Activated T-cell treated with anti-CD3 and anti-CD28 coated beads, Interleukin-2, amount 50 U/mL, for 24 hours (primary cell): ENCODE measurements around the gene LRRC71.
A peak's percentile ranks its signal among the peaks of the same experiment; 100 is the strongest.
"Not testable (repeated sequence)": the region's sequence is repeated elsewhere in the genome, so short reads cannot be mapped to it uniquely, and the experiment has no call there.

Experiments used
- DNase-seq: peaks from one replicate; pipeline ENCODE4 v3.0.0-alpha.2; 2020
- H3K27ac Mint-ChIP-seq: 2 replicates; pipeline ENCODE4 v1.8.0; 2020; ENCODE audit warnings: mild to moderate bottlenecking, mixed read lengths
- H3K27me3 Mint-ChIP-seq: 2 replicates; pipeline ENCODE4 v1.8.0; 2020; ENCODE audit warnings: mixed read lengths
- H3K36me3 Mint-ChIP-seq: 2 replicates; pipeline ENCODE4 v1.8.0; 2020; ENCODE audit warnings: low read depth, mixed read lengths
- H3K4me1 Mint-ChIP-seq: 2 replicates; pipeline ENCODE4 v1.8.0; 2020; ENCODE audit warnings: low read depth, mixed read lengths
- H3K4me3 Mint-ChIP-seq: 2 replicates; pipeline ENCODE4 v1.8.0; 2020; ENCODE audit warnings: mild to moderate bottlenecking, moderate library complexity, mixed read lengths
- H3K9me3 Mint-ChIP-seq: 2 replicates; pipeline ENCODE4 v1.8.0; 2020; ENCODE audit warnings: mixed read lengths

Gene LRRC71

GRCh38 chr1:156925154-156926010 is 5.0 kb downstream of the LRRC71 start:
- Mint-ChIP-seq H3K4me1 (peaks cover 28% of the 10 kb centered on the region), H3K27me3 (peaks cover 97% of the 10 kb centered on the region), H3K36me3 (no peaks in the 10 kb centered on the region), H3K9me3 (no peaks in the 10 kb centered on the region), H3K4me3 (no peak overlapping the region), H3K27ac (no peak overlapping the region)
- no peak for DNase-seq

- no peak overlapping the region for H3K27ac Mint-ChIP-seq
- H3K4me1 Mint-ChIP-seq, result peaks cover 23% of the 10 kb centered on the region
- H3K27me3 Mint-ChIP-seq, result peaks cover 97% of the 10 kb centered on the region
- H3K9me3 Mint-ChIP-seq, result no peaks in the 10 kb centered on the region
- DNase-seq, result no peak
- H3K4me3 Mint-ChIP-seq, result no peak overlapping the region
- H3K36me3 Mint-ChIP-seq, result no peaks in the 10 kb centered on the region
Observed at GRCh38 chr1:156926175-156926574, 5.7 kb downstream of the LRRC71 start.

- DNase-seq, H3K9me3 Mint-ChIP-seq, H3K27ac Mint-ChIP-seq, H3K36me3 Mint-ChIP-seq, H3K4me3 Mint-ChIP-seq: not testable (repeated sequence)
- Mint-ChIP-seq H3K27me3 (peaks cover 97% of the 10 kb centered on the region), H3K4me1 (peaks cover 26% of the 10 kb centered on the region)
Observed at GRCh38 chr1:156926695-156927094, 6.3 kb downstream of the LRRC71 start.

- no peaks in the 10 kb centered on the region for H3K36me3 Mint-ChIP-seq
- peak overlapping the region; percentile 31 for H3K4me3 Mint-ChIP-seq
- peak; percentile 81 for DNase-seq
- H3K27me3 Mint-ChIP-seq, result peaks cover 97% of the 10 kb centered on the region
- peaks cover 26% of the 10 kb centered on the region for H3K4me1 Mint-ChIP-seq
- H3K27ac Mint-ChIP-seq, result no peak overlapping the region
- H3K9me3 Mint-ChIP-seq, result no peaks in the 10 kb centered on the region
Observed at GRCh38 chr1:156927215-156928042, 7.0 kb downstream of the LRRC71 start.

GRCh38 chr1:156928043-156928602 is 7.7 kb downstream of the LRRC71 start:
- H3K36me3 Mint-ChIP-seq, result no peaks in the 10 kb centered on the region
- DNase-seq, result no peak
- peak overlapping the region; percentile 31 for H3K4me3 Mint-ChIP-seq
- H3K27ac Mint-ChIP-seq, result no peak overlapping the region
- H3K9me3 Mint-ChIP-seq, result no peaks in the 10 kb centered on the region
- peaks cover 95% of the 10 kb centered on the region for H3K27me3 Mint-ChIP-seq
- H3K4me1 Mint-ChIP-seq, result peaks cover 26% of the 10 kb centered on the region

- H3K4me1 Mint-ChIP-seq, result peaks cover 20% of the 10 kb centered on the region
- no peak for DNase-seq
- H3K9me3 Mint-ChIP-seq, result no peaks in the 10 kb centered on the region
- no peaks in the 10 kb centered on the region for H3K36me3 Mint-ChIP-seq
- no peak overlapping the region for H3K4me3 Mint-ChIP-seq
- H3K27ac Mint-ChIP-seq, result no peak overlapping the region
- peaks cover 81% of the 10 kb centered on the region for H3K27me3 Mint-ChIP-seq
Observed at GRCh38 chr1:156929596-156930238, 9.3 kb downstream of the LRRC71 start.

GRCh38 chr1:156930483-156930882 is 10.1 kb downstream of the LRRC71 start:
- Mint-ChIP-seq H3K9me3 (no peaks in the 10 kb centered on the region), H3K4me1 (peaks cover 20% of the 10 kb centered on the region), H3K27me3 (peaks cover 73% of the 10 kb centered on the region), H3K36me3 (no peaks in the 10 kb centered on the region), H3K27ac (no peak overlapping the region), H3K4me3 (no peak overlapping the region)
- no peak for DNase-seq

- peaks cover 14% of the 10 kb centered on the region for H3K4me1 Mint-ChIP-seq
- no peaks in the 10 kb centered on the region for H3K36me3 Mint-ChIP-seq
- H3K27ac Mint-ChIP-seq, result no peak overlapping the region
- H3K9me3 Mint-ChIP-seq, result no peaks in the 10 kb centered on the region
- no peak for DNase-seq
- H3K4me3 Mint-ChIP-seq, result no peak overlapping the region
- H3K27me3 Mint-ChIP-seq, result peaks cover 64% of the 10 kb centered on the region
Observed at GRCh38 chr1:156931211-156931952, 10.9 kb downstream of the LRRC71 start.

GRCh38 chr1:156931974-156932710 is 11.7 kb downstream of the LRRC71 start:
- no peak overlapping the region for H3K4me3 Mint-ChIP-seq
- no peak overlapping the region for H3K27ac Mint-ChIP-seq
- no peak for DNase-seq
- H3K27me3 Mint-ChIP-seq, result peaks cover 57% of the 10 kb centered on the region
- H3K4me1 Mint-ChIP-seq, result peaks cover 11% of the 10 kb centered on the region
- no peaks in the 10 kb centered on the region for H3K9me3 Mint-ChIP-seq
- no peaks in the 10 kb centered on the region for H3K36me3 Mint-ChIP-seq

GRCh38 chr1:156933136-156933535 is 12.7 kb downstream of the LRRC71 start:
- Mint-ChIP-seq H3K27ac (no peak overlapping the region), H3K27me3 (peaks cover 48% of the 10 kb centered on the region), H3K4me3 (no peak overlapping the region), H3K4me1 (peaks cover 4% of the 10 kb centered on the region), H3K9me3 (no peaks in the 10 kb centered on the region), H3K36me3 (no peaks in the 10 kb centered on the region)
- DNase-seq, result no peak

- Mint-ChIP-seq H3K4me3 (no peak overlapping the region), H3K36me3 (peaks cover 11% of the 10 kb centered on the region), H3K9me3 (no peaks in the 10 kb centered on the region), H3K27me3 (peaks cover 24% of the 10 kb centered on the region), H3K4me1 (peaks cover 3% of the 10 kb centered on the region), H3K27ac (no peak overlapping the region)
- DNase-seq, result no peak
Observed at GRCh38 chr1:156935505-156936128, 15.2 kb downstream of the LRRC71 start.

GRCh38 chr1:156936191-156936590 is 15.8 kb downstream of the LRRC71 start:
- Mint-ChIP-seq H3K27me3 (peaks cover 18% of the 10 kb centered on the region), H3K36me3 (peaks cover 15% of the 10 kb centered on the region), H3K9me3 (no peaks in the 10 kb centered on the region), H3K27ac (no peak overlapping the region), H3K4me3 (no peak overlapping the region), H3K4me1 (peaks cover 3% of the 10 kb centered on the region)
- DNase-seq, result no peak

GRCh38 chr1:156936721-156937220 is 16.3 kb downstream of the LRRC71 start:
- Mint-ChIP-seq H3K36me3 (peaks cover 19% of the 10 kb centered on the region), H3K4me1 (no peaks in the 10 kb centered on the region), H3K9me3 (no peaks in the 10 kb centered on the region), H3K27ac (no peak overlapping the region), H3K4me3 (no peak overlapping the region), H3K27me3 (peaks cover 12% of the 10 kb centered on the region)
- DNase-seq, result no peak
